H7 (cell line): ENCODE measurements around the gene PSMA7. TPM values are rescaled to one million over a fixed set of nuclear protein-coding genes. Genes with fewer than 3 reads are reported as not detected.
"Not testable (repeated sequence)": the region's sequence is repeated elsewhere in the genome, so short reads cannot be mapped to it uniquely, and the experiment has no call there.

Experiments used
- DNase-seq: peaks from one replicate; pipeline ENCODE4 v3.0.0; 2012
- H3K27me3 ChIP-seq: 2 replicates; pipeline ENCODE4 v1.6.0; 2011; ENCODE audit warnings: mild to moderate bottlenecking, low read length; ENCODE audit not compliant: control insufficient read depth, insufficient read depth
- H3K36me3 ChIP-seq: replicated peaks from 2 replicates; pipeline ENCODE4 v1.5.1; 2011; ENCODE audit warnings: low read length; ENCODE audit not compliant: control insufficient read depth, insufficient read depth
- H3K4me3 ChIP-seq: 2 replicates; pipeline ENCODE4 v1.5.1; 2011; ENCODE audit warnings: low read depth, mild to moderate bottlenecking, control low read depth, low read length, moderate library complexity; ENCODE audit not compliant: insufficient read depth
- total RNA-seq: library from RNA; depleted of rRNA; stranded (reverse); fragments of >200 nt; shearing (Covaris generic); gene quantifications from 2 replicates; pipeline ENCODE4 v1.2.3, GENCODE V29; 2014

PSMA7 gene
- total RNA-seq, 1 experiment from 2014 or later, result 501 TPM

DNA sequence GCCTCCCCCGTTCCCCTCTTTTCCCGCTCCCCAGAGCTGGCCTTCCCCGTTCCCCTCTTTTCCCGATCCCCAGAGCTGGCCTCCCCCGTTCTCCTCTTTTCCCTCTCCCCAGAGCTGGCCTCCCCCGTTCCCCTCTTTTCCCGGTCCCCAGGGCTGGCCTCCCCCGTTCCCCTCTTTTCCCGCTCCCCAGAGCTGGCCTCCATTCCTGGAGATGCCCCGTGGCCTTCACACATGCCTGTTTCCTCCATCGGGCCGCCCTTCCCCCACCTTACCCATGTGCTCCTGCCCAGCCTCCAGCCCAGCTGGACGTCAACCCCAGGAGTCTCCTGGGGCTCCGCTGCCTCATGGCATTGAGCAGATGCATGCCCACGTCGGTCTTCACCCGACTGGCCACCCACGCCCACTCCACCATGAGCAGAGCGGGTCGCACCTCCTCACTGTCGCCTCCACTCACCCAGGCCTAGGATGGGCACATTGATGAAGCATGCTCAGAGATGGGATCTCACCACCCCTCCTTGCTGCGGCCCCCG is 8.7 kb upstream of the PSMA7 start:
- no peak for DNase-seq
- Histone ChIP-seq H3K27me3 (no peaks in the 10 kb centered on the region), H3K4me3 (no peak overlapping the region), H3K36me3 (peaks cover 2% of the 10 kb centered on the region; the same call in 1 of the 2 replicates)

- Histone ChIP-seq H3K4me3 (no peak overlapping the region), H3K36me3 (peaks cover 2% of the 10 kb centered on the region), H3K27me3 (no peaks in the 10 kb centered on the region)
- DNase-seq, result no peak
These were observed 8.0 kb upstream of the PSMA7 start for GRCh38 chr20:62151225-62151624.

DNA sequence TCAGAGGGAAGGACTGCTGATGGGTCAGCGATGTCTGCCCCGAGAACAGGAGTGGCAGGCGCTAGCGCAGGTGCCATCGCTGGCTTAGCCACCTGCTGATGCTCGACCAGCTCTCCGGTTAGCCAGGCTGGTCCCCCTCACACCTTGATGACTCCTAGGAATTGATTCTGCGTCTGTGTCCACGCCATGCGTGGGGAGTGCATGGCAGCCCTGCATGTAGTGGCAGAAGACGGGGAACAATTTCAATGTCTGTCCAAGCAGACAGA is 7.0 kb upstream of the PSMA7 start:
- Histone ChIP-seq H3K36me3 (peaks cover 6% of the 10 kb centered on the region), H3K4me3 (no peak overlapping the region), H3K27me3 (no peaks in the 10 kb centered on the region)
- DNase-seq, result no peak

- DNase-seq, result peak; percentile 76
- Histone ChIP-seq H3K4me3 (no peak overlapping the region), H3K36me3 (peaks cover 6% of the 10 kb centered on the region), H3K27me3 (no peaks in the 10 kb centered on the region)
These were observed 6.5 kb upstream of the PSMA7 start for GRCh38 chr20:62149532-62150309.

DNA sequence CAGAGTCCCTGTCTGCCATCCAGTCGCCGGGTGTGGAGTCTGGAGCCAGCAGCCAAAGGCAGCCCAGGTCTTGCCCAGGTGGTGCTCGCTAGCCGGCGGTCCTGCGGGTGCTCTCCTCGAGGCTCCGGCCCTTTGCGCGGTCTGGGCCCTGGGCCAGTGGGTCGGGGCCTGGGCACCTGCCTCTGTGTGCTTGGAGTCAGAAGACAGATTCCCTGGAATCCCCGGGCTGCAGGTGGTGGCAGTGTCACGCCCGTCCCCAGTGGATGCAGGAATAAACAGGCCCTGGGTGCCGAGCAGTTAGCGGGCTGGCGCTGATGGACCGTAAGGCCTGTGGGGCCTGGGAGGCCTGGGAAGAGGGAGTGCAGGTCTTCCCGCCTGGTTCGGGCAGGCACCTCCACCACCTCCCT is 5.7 kb upstream of the PSMA7 start:
- peaks cover 6% of the 10 kb centered on the region for H3K36me3 ChIP-seq
- no peak for DNase-seq

DNA sequence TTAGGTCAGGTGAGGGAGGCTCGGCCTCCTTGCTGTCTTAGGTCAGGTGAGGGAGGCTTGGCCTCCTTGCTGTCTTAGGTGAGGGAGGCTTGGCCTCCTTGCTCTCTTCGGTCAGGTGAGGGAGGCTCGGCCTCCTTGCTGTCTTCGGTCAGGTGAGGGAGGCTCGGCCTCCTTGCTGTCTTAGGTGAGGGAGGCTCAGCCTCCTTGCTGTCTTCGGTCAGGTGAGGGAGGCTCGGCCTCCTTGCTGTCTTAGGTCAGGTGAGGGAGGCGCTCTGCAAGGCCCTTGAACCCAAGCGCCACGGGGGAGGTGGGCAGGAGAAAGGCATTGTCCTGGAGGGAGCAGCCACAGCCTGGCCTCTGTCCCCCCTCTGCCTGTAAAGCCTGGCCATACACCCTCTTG is 5.2 kb upstream of the PSMA7 start:
- not testable (repeated sequence) for H3K36me3 ChIP-seq, H3K4me3 ChIP-seq, H3K27me3 ChIP-seq, DNase-seq

More for the DNA sequence above, 5.7 kb upstream of the PSMA7 start:
- Histone ChIP-seq H3K27me3 (no peaks in the 10 kb centered on the region), H3K4me3 (no peak overlapping the region)

DNA sequence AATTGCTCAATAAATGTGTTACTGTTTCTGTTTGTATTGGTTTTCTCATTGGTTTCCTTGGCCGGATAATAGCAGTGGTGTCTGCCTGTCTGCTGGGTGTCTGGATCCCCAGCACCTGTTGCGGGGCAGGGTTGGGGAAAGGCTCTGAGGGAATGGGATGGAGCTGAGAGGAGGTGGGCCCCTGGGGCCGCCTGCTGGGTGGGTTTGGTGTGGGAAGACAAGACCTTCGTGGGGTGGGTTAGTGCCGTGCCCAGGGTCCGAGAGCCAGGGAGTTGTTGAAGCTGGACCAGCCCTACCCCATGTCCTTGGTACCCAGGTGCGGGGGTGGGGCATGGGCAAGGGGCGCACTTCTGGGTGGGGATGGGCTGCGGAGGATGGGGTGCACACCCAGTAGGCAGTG is 4.3 kb upstream of the PSMA7 start:
- DNase-seq, result no peak
- peaks cover 6% of the 10 kb centered on the region for H3K36me3 ChIP-seq
- no peaks in the 10 kb centered on the region for H3K27me3 ChIP-seq
- H3K4me3 ChIP-seq, result no peak overlapping the region

- Histone ChIP-seq H3K36me3 (peaks cover 4% of the 10 kb centered on the region), H3K4me3 (no peak overlapping the region)
- DNase-seq, result no peak
These were observed 3.9 kb upstream of the PSMA7 start for GRCh38 chr20:62147125-62147524.

DNA sequence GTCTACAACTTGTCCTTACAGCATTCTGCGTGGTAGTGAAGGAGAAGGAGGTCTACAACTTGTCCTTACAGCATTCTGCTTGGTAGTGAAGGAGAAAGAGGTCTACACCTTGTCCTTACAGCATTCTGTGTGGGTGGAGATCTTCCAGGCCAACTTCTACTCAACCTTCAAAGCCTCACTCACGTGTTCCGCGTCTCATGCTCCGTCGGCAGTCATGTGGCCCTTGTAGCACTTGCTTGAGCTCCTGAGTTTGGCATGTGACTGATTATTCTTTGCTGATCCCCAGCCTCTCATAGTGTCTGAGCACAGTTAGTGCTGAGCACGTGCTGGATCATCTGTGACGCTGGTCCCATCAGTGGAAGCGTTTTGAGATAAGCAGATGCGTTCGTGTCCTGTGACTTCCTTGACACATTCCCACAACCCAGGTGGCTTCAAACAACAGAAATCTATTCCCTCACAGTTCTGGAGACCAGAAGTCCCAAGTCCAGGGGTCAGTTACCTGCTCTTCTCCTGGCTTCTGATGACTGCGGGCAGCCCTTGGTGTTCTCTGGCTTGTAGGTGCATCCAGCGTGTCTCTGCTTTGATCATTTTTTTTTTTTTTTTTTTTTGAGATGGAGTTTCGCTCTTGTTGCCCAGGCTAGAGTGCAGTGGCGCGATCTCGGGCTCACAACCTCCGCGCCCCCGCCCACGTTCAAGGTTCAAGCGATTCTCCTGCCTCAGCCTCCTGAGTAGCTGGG is 3.0 kb upstream of the PSMA7 start:
- Histone ChIP-seq H3K27me3 (no peaks in the 10 kb centered on the region), H3K36me3 (peaks cover 4% of the 10 kb centered on the region), H3K4me3 (no peak overlapping the region)
- no peak for DNase-seq

More at GRCh38 chr20:62147125-62147524, 3.9 kb upstream of the PSMA7 start:
- H3K27me3 ChIP-seq, result no peaks in the 10 kb centered on the region

- H3K36me3 ChIP-seq, result peaks cover 5% of the 10 kb centered on the region
- no peaks in the 10 kb centered on the region for H3K27me3 ChIP-seq
- no peak for DNase-seq
- no peak overlapping the region for H3K4me3 ChIP-seq
These were observed 2.5 kb upstream of the PSMA7 start for GRCh38 chr20:62145688-62146018.

DNA sequence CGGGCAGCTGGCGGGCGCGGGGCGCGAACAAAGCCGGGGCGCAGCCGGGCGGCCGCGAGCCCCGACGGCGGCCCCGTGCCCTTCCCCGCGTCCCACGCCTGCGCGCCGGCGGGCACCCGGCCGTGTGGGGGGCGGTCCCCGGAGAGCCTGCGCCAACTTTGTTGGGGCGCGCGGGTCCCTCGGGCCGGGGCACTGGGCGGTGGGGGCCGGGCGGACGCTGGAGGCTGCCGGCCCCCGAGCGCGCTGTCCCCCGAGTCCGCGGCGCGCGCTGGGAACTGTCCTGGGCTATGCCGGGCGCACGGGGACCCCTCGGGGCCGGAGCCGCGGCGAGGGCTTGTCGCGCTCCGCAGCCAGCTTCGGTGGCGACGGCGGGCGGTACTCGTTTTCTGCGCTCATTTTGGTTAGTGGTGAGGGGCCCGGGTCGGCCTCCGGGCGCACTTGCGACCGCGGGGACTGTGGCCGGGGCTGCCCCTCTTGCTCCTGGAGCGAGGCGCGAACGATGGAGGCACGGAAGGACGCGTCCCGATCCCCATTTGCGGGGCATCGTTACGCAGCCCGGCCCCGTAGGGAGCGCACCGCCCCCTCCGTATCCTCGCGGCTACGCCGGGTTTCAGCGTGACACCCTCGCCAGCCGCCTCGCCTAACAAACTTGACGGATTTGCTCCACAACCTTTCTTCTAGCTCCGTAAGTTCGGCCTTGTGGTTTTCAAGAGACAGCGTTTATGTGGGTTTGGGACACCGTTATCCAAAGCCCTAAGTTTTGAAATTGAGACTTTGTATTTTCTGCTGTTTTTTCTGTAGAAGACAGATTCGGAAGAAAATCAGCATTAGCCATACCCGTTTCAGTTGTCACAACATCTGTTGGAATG is 997 bp upstream of the PSMA7 start:
- Histone ChIP-seq H3K36me3 (peaks cover 19% of the 10 kb centered on the region), H3K27me3 (no peaks in the 10 kb centered on the region), H3K4me3 (peak overlapping the region; percentile 77)
- DNase-seq, result peak; percentile 90

DNA sequence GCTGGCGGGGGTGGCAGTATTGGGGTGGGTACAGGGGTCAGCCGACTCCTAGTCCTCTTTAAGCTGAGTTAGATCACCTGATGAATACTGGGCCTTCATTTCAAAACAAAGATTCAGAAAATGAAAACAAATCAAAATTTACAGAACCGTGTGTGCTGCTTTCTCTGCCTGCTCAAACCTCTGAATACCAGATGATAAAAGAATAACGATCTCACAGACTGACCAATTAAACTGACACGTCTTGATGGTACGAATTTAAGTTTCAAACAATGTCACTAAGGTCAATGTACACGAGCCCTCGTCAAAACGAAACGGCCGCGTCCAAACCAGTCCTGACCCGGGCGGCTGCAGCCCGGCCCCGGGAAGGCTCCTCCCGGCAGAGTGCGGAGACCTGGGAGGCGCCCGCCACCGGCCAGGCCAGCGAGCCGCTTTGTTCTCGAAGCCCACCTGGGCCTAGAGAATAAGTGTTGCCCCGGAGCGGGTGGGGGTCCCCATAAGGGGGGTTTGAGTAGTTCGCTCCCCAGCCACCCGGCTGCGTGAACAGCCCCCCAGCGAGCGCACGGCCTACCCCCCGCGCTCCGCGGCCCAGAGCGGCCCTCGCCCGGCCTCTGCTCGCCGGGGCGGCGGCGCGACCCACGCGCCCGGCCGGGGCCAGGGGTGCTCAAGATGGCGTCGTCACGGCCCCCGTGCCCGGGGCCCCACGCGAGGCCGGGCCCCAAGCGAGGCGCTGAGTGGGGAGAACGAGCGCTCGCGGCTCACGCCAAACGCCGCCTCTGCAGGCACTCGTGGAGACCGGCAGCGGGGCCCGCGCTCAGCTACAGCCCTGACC is 728 bp downstream of the PSMA7 start:
- Histone ChIP-seq H3K4me3 (peak overlapping the region; percentile 86), H3K27me3 (no peaks in the 10 kb centered on the region), H3K36me3 (peaks cover 33% of the 10 kb centered on the region)
- peak; percentile 79 for DNase-seq

DNA sequence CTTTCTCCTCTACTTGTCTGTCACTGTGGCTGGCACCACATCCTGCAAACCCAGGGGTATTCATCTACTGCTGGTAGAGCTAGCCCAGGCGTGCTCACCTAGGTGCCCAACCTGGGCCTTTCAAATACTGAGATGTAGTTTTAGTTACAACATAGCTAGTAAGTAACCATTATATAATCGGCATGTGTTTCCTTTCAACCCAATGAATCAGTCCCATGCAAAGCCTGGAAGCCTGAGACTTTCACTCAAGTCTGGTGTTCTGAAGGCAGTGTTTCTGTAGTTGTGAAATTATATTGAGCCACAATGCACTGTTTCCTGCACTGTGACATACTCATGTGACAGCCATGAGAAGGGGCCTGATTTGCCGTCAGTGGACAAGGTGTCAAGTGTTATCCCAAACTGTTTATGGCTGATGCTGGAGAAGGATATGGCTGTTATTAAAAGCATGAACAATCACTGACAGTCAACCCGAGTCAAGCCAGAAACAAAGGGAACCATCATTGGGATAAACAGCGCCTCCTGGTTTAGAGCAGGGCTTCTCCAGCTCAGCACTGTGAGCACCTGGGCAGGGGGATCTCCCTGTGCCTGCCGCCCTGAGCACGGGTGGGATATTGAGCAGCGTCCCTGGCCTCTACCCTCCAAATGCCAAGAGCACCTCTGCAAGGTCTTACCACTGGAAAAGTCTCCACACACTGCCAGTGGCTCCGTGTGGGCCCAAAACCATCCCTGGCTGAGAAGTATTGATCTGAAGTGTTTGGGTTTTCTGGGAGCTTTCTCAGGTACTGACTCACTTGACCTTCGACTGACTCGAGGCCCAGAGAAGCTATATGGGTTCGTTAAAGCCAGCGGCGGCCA is 1.6 kb downstream of the PSMA7 start:
- peaks cover 36% of the 10 kb centered on the region for H3K36me3 ChIP-seq
- no peaks in the 10 kb centered on the region for H3K27me3 ChIP-seq
- peak; percentile 80 for DNase-seq
- peak overlapping the region; percentile 86 for H3K4me3 ChIP-seq
